GM21786 (cell line): ENCODE results near the gene HPN.
"Not testable (repeated sequence)": the region's sequence is repeated elsewhere in the genome, so short reads cannot be mapped to it uniquely, and the experiment has no call there.

ENCODE experiments used
- ATAC-seq: cut with Tn5 transposase; IDR thresholded peaks from one replicate; pipeline ENCODE4 v1.9.1; 2021; ENCODE audit not compliant: unreplicated experiment

HPN gene

GRCh38 chr19:35100588-35101533 is 59.3 kb downstream of the HPN start:
- ATAC-seq: no peak

- not testable (repeated sequence) for ATAC-seq
Observed at GRCh38 chr19:35101949-35102348, 60.4 kb downstream of the HPN start.

- ATAC-seq: not testable (repeated sequence)
Observed at GRCh38 chr19:35103614-35104013, 62.1 kb downstream of the HPN start.

- ATAC-seq: no peak
Observed at GRCh38 chr19:35104361-35104760, 62.8 kb downstream of the HPN start.

- ATAC-seq: no peak
Observed at GRCh38 chr19:35105047-35105410, 63.5 kb downstream of the HPN start.

GRCh38 chr19:35105411-35106290 is 64.1 kb downstream of the HPN start:
- ATAC-seq: no peak

- ATAC-seq: no peak
Observed at GRCh38 chr19:35106291-35106583, 64.7 kb downstream of the HPN start.

- ATAC-seq: no peak
Observed at GRCh38 chr19:35106898-35107541, 65.5 kb downstream of the HPN start.

GRCh38 chr19:35107545-35107944 is 66.0 kb downstream of the HPN start:
- no peak for ATAC-seq

GRCh38 chr19:35108730-35109129 is 67.2 kb downstream of the HPN start:
- ATAC-seq: no peak

- no peak for ATAC-seq
Observed at GRCh38 chr19:35109395-35110112, 68.0 kb downstream of the HPN start.

GRCh38 chr19:35110974-35111373 is 69.5 kb downstream of the HPN start:
- ATAC-seq: no peak

- no peak for ATAC-seq
Observed at GRCh38 chr19:35112995-35113688, 71.6 kb downstream of the HPN start.

- ATAC-seq: no peak
Observed at GRCh38 chr19:35114353-35115176, 73.0 kb downstream of the HPN start.

- no peak for ATAC-seq
Observed at GRCh38 chr19:35115177-35115951, 73.8 kb downstream of the HPN start, which contains the start of gene FXYD3. FXYD3 (plus strand) TSS chr19:35115823; CDS start chr19:35119377, 3,554 bp downstream.
